CD14-positive monocyte (primary cell): ENCODE data around the gene KRT73. TPM values are rescaled to one million over a fixed set of nuclear protein-coding genes. Genes with fewer than 3 reads are reported as not detected.

Experiments used
- DNase-seq, 3 donors: peaks; one replicate each; pipeline ENCODE4 v3.0.0-alpha.2; 2011 to 2022
- H2AFZ ChIP-seq: 2 replicates; pipeline ENCODE4 v1.6.0; 2012; ENCODE audit warnings: mild to moderate bottlenecking, low read depth, low read length, inconsistent platforms; ENCODE audit not compliant: insufficient read depth, poor library complexity, severe bottlenecking
- H3K27ac ChIP-seq, 2 donors: 1 replicate in 1 of 2; 2 replicates in 1 of 2; pipeline ENCODE4 v1.5.1; 2012 to 2013; ENCODE audit warnings: low read length in 2 of 2, control low read depth in 1 of 2, inconsistent platforms in 1 of 2, low read depth in 1 of 2, mild to moderate bottlenecking in 1 of 2
- H3K27me3 ChIP-seq, 2 donors: one replicate each; pipeline versions ENCODE4 v1.6.0 to v1.6.1; 2011 to 2013; ENCODE audit warnings: low read length in 2 of 2; ENCODE audit not compliant: control insufficient read depth in 2 of 2, insufficient read depth in 2 of 2
- H3K36me3 ChIP-seq, 2 donors: replicated peaks in 1 of 2; 1 replicate in 1 of 2; 2 replicates in 1 of 2; pipeline versions ENCODE4 v1.5.1 to v1.6.1; 2012 to 2013; ENCODE audit warnings: low read length in 2 of 2, control low read depth in 1 of 2, inconsistent platforms in 1 of 2, mild to moderate bottlenecking in 1 of 2; ENCODE audit not compliant: insufficient read depth in 2 of 2, control insufficient read depth in 1 of 2
- H3K4me1 ChIP-seq, 2 donors: 1 replicate in 1 of 2; 2 replicates in 1 of 2; pipeline versions ENCODE4 v1.5.1 to v1.6.1; 2012 to 2013; ENCODE audit warnings: low read length in 2 of 2, control low read depth in 1 of 2, inconsistent platforms in 1 of 2, mild to moderate bottlenecking in 1 of 2, moderate library complexity in 1 of 2; ENCODE audit not compliant: insufficient read depth in 2 of 2, control insufficient read depth in 1 of 2
- H3K4me2 ChIP-seq: replicated peaks from 2 replicates; pipeline ENCODE3; 2012; ENCODE audit warnings: low read length, moderate library complexity, mild to moderate bottlenecking; ENCODE audit not compliant: poor library complexity, severe bottlenecking; ENCODE audit errors: extremely low read depth
- H3K4me3 ChIP-seq, 3 experiments: fragments of 200-600 bp in 1 of 3; sonication (generic) in 1 of 3; replicated peaks in 1 of 3; 1 replicate in 2 of 3; 2 replicates in 1 of 3; pipeline ENCODE4 v1.5.1; 2011 to 2013; ENCODE audit warnings: low read length in 3 of 3, mild to moderate bottlenecking in 3 of 3, control low read depth in 2 of 3, low read depth in 2 of 3, inconsistent platforms in 1 of 3, moderate library complexity in 1 of 3
- H3K79me2 ChIP-seq: 2 replicates; pipeline ENCODE4 v1.6.0; 2012; ENCODE audit warnings: mild to moderate bottlenecking, control low read depth, inconsistent platforms, low read length, moderate library complexity; ENCODE audit not compliant: insufficient read depth
- H3K9ac ChIP-seq: 2 replicates; pipeline ENCODE4 v1.6.0; 2017; ENCODE audit warnings: low read length, mild to moderate bottlenecking; ENCODE audit not compliant: insufficient read depth, poor library complexity, severe bottlenecking
- H3K9me3 ChIP-seq, 2 donors: replicated peaks in 1 of 2; 1 replicate in 1 of 2; 2 replicates in 1 of 2; pipeline versions ENCODE4 v1.5.1 to v1.6.1; 2012 to 2013; ENCODE audit warnings: low read length in 2 of 2, control low read depth in 1 of 2; ENCODE audit not compliant: control insufficient read depth in 1 of 2, insufficient read depth in 1 of 2
- H4K20me1 ChIP-seq: 2 replicates; pipeline ENCODE4 v1.6.0; 2012; ENCODE audit warnings: mild to moderate bottlenecking, low read length, control low read depth, moderate library complexity; ENCODE audit not compliant: insufficient read depth
- H3K27ac Mint-ChIP-seq, 7 donors: one replicate each; pipeline ENCODE4 v1.8.0; 2020; ENCODE audit warnings: mild to moderate bottlenecking in 7 of 7, mixed read lengths in 7 of 7, moderate library complexity in 6 of 7, inconsistent platforms in 2 of 7
- H3K27me3 Mint-ChIP-seq, 3 donors: one replicate each; pipeline ENCODE4 v1.8.0; 2021 to 2022; ENCODE audit warnings: low read depth in 3 of 3, mild to moderate bottlenecking in 3 of 3, mixed read lengths in 3 of 3, moderate library complexity in 3 of 3, inconsistent platforms in 1 of 3
- H3K36me3 Mint-ChIP-seq, 2 donors: one replicate each; pipeline ENCODE4 v1.8.0; 2020; ENCODE audit warnings: mixed read lengths in 2 of 2, inconsistent platforms in 1 of 2, mild to moderate bottlenecking in 1 of 2
- H3K4me1 Mint-ChIP-seq: one replicate; pipeline ENCODE4 v1.8.0; 2020; ENCODE audit warnings: mild to moderate bottlenecking, mixed read lengths
- H3K4me3 Mint-ChIP-seq, 2 donors: one replicate each; pipeline ENCODE4 v1.8.0; 2020; ENCODE audit warnings: mild to moderate bottlenecking in 2 of 2, mixed read lengths in 2 of 2, moderate library complexity in 1 of 2
- H3K9me3 Mint-ChIP-seq, 7 donors: one replicate each; pipeline ENCODE4 v1.8.0; 2020 to 2022; ENCODE audit warnings: mixed read lengths in 7 of 7, mild to moderate bottlenecking in 6 of 7, moderate library complexity in 6 of 7, inconsistent platforms in 2 of 7
- WGBS: methylation state at CpG from one replicate; pipeline ENCODE4 v1.1.5; 2013; ENCODE audit warnings: missing lambda C conversion rate; ENCODE audit not compliant: insufficient coverage; 5-methylcytosine and 5-hydroxymethylcytosine counted together
- intact Hi-C, 2 donors: fragments of 100-400 bp; cut with micrococcal nuclease; formaldehyde crosslinking; loops; one replicate each; pipeline versions ENCODE4 v1.15.0 to v1.15.1; 2023
- polyA plus RNA-seq, 3 donors: library from polyadenylated mRNA; depleted of rRNA in 1 of 3; unstranded in 2 of 3; stranded (reverse) in 1 of 3; fragments of 300-500 nt in 2 of 3; fragments of >200 nt in 1 of 3; fragmentation: Illumina TruSeq in 2 of 3; gene quantifications; 1 replicate in 2 of 3; 2 replicates in 1 of 3; pipeline ENCODE4 v1.2.3, GENCODE V29; 2012 to 2021
- TF ChIP-seq, protein P1 (sequence below): fragments of 200-600 bp; IDR thresholded peaks from one replicate; pipeline ENCODE4 v1.8.0; 2022; ENCODE audit warnings: antibody characterized with exemption, mild to moderate bottlenecking

Gene KRT73
- polyA plus RNA-seq, 3 donors = not detected

GRCh38 chr12:52651726-52652261 lies 33.4 kb upstream of the KRT73 start, which contains the start of gene KRT2:
KRT2 (minus strand) TSS chr12:52652211; CDS start chr12:52652142, 69 bp downstream.
- H3K27me3 ChIP-seq = no peaks in the 10 kb centered on the region
- H3K9ac ChIP-seq = no peak within 1 kb of the TSS
- H3K4me1 ChIP-seq = no peaks in the 10 kb centered on the region
- no peak within 1 kb of the TSS for H3K4me3 ChIP-seq
- Mint-ChIP-seq H3K27me3 (peaks cover 0 to 4% (median 2%) of the 10 kb centered on the region in 3 donors), H3K9me3 (peaks cover 0 to 8% (median 3%) of the 10 kb centered on the region in 7 donors), H3K27ac (no peak within 1 kb of the TSS), H3K4me3 (no peak within 1 kb of the TSS), H3K36me3 (no peaks in the 10 kb centered on the region), H3K4me1 (no peaks in the 10 kb centered on the region)
- no peaks in the 10 kb centered on the region for H4K20me1 ChIP-seq
- intact Hi-C loops = no loop called here
- WGBS = 93% methylated on average over 14 of the region's 16 CpGs
- no peaks in the 10 kb centered on the region for H3K9me3 ChIP-seq
- TF ChIP-seq, protein P1, sequence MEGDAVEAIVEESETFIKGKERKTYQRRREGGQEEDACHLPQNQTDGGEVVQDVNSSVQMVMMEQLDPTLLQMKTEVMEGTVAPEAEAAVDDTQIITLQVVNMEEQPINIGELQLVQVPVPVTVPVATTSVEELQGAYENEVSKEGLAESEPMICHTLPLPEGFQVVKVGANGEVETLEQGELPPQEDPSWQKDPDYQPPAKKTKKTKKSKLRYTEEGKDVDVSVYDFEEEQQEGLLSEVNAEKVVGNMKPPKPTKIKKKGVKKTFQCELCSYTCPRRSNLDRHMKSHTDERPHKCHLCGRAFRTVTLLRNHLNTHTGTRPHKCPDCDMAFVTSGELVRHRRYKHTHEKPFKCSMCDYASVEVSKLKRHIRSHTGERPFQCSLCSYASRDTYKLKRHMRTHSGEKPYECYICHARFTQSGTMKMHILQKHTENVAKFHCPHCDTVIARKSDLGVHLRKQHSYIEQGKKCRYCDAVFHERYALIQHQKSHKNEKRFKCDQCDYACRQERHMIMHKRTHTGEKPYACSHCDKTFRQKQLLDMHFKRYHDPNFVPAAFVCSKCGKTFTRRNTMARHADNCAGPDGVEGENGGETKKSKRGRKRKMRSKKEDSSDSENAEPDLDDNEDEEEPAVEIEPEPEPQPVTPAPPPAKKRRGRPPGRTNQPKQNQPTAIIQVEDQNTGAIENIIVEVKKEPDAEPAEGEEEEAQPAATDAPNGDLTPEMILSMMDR = no peak
- H3K4me2 ChIP-seq = no peak within 1 kb of the TSS
- DNase-seq = no peak
- H3K36me3 ChIP-seq = no peaks in the 10 kb centered on the region
- no peak within 1 kb of the TSS for H3K27ac ChIP-seq
- no peak within 1 kb of the TSS for H2AFZ ChIP-seq
- no peaks in the 10 kb centered on the region for H3K79me2 ChIP-seq

DNA sequence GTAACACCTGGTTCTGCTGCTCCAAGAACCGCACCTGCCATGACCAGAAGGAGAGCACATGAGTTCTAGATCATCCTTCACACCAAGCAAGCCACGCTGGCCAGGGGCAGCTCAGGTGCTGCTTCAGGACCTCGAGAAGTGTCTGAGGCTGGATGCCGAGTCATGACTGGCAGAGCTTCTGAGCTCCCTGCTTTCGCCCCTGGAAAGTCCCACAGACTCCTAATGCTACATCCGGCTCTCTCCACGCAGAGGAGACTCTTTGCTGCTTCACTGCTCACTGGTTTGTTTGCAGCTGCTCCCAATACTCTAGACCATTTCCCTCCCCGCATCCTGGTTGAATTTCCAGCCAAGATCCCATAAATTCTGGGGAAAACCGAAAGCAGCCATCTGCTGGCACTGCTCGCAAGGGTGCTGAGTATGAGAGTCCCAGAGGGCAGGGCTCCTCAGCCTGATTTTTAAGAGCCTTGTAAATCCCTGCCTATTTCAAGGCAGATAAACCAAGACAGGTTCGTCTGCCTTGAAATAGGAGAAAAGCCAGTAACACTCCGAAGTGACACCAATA lies 32.2 kb upstream of the KRT73 start:
- Histone ChIP-seq H3K79me2 (no peaks in the 10 kb centered on the region), H3K4me1 (no peaks in the 10 kb centered on the region), H3K4me3 (no peak overlapping the region), H4K20me1 (no peaks in the 10 kb centered on the region), H3K9me3 (no peaks in the 10 kb centered on the region), H3K27me3 (no peaks in the 10 kb centered on the region), H3K36me3 (no peaks in the 10 kb centered on the region), H3K9ac (no peak overlapping the region), H3K27ac (no peak overlapping the region), H2AFZ (no peak overlapping the region), H3K4me2 (no peak overlapping the region)
- no peak overlapping the region for H3K4me3 Mint-ChIP-seq
- intact Hi-C loops = no loop called here
- no peak overlapping the region for H3K27ac Mint-ChIP-seq
- TF ChIP-seq, protein P1 = no peak
- no peaks in the 10 kb centered on the region for H3K36me3 Mint-ChIP-seq
- H3K4me1 Mint-ChIP-seq = peaks cover 4% of the 10 kb centered on the region
- H3K27me3 Mint-ChIP-seq = peaks cover 0 to 7% (median 2%) of the 10 kb centered on the region in 3 donors
- peaks cover 0 to 8% (median 3%) of the 10 kb centered on the region in 7 donors for H3K9me3 Mint-ChIP-seq
- 85% methylated on average over 10 of the region's 12 CpGs for WGBS
- DNase-seq = no peak
